Measurements from ENCODE around the gene ASIC1.

- no peak for TF ChIP-seq CTCF (IDR thresholded peaks at IDR 0.05)
- TF ChIP-seq POLR2A (IDR thresholded peaks at IDR 0.05): no peak
Measured at GRCh38 chr12:50120521-50120920, 63.1 kb downstream of the ASIC1 start.
